Fibroblast of lung (primary cell): ENCODE measurements around the gene AKAP3. TPM values are rescaled to one million over a fixed set of nuclear protein-coding genes. Genes with fewer than 3 reads are reported as not detected.

Source experiments
- DNase-seq, 2 donors: peaks; one replicate each; pipeline versions ENCODE4 v3.0.0 to v3.0.0-alpha.2; 2010; ENCODE audit warnings: low read depth in 2 of 2
- H2AFZ ChIP-seq: 2 replicates; pipeline ENCODE4 v1.5.1; 2012; ENCODE audit warnings: low read length, control low read depth, inconsistent platforms
- H3K27ac ChIP-seq: 2 replicates; pipeline ENCODE4 v1.5.1; 2011; ENCODE audit warnings: low read length, control low read depth; ENCODE audit not compliant: insufficient read depth
- H3K27me3 ChIP-seq: 2 replicates; pipeline ENCODE4 v1.5.1; 2011; ENCODE audit warnings: mild to moderate bottlenecking, low read length; ENCODE audit not compliant: control insufficient read depth, insufficient read depth
- H3K36me3 ChIP-seq: 2 replicates; pipeline ENCODE4 v1.5.1; 2011; ENCODE audit warnings: low read length; ENCODE audit not compliant: control insufficient read depth, insufficient read depth
- H3K4me1 ChIP-seq: 2 replicates; pipeline ENCODE4 v1.5.1; 2011; ENCODE audit warnings: low read length; ENCODE audit not compliant: control insufficient read depth, insufficient read depth; ENCODE audit errors: extremely low read depth
- H3K4me2 ChIP-seq: 2 replicates; pipeline ENCODE4 v1.5.1; 2011; ENCODE audit warnings: low read length, control low read depth; ENCODE audit not compliant: insufficient read depth; ENCODE audit errors: extremely low read depth
- H3K4me3 ChIP-seq, 4 experiments: fragments of 200-600 bp in 1 of 4; sonication (generic) in 1 of 4; replicated peaks in 1 of 4; 2 replicates each; pipeline ENCODE4 v1.5.1; 2011 to 2016; ENCODE audit warnings: low read length in 4 of 4, low read depth in 3 of 4, mild to moderate bottlenecking in 3 of 4, control low read depth in 2 of 4, inconsistent platforms in 1 of 4, mixed read lengths in 1 of 4; ENCODE audit not compliant: insufficient read depth in 1 of 4; ENCODE audit errors: control extremely low read depth in 1 of 4
- H3K79me2 ChIP-seq: 2 replicates; pipeline ENCODE4 v1.5.1; 2012; ENCODE audit warnings: mild to moderate bottlenecking, low read length, inconsistent platforms; ENCODE audit not compliant: control insufficient read depth, insufficient read depth
- H3K9ac ChIP-seq: 2 replicates; pipeline ENCODE4 v1.5.1; 2011; ENCODE audit warnings: mild to moderate bottlenecking, low read length, control low read depth; ENCODE audit not compliant: insufficient read depth
- H3K9me3 ChIP-seq: 2 replicates; pipeline ENCODE4 v1.5.1; 2012; ENCODE audit warnings: low read depth, low read length; ENCODE audit not compliant: control insufficient read depth, insufficient read depth
- H4K20me1 ChIP-seq: 2 replicates; pipeline ENCODE4 v1.5.1; 2011; ENCODE audit warnings: low read length; ENCODE audit not compliant: control insufficient read depth, insufficient read depth; ENCODE audit errors: extremely low read depth
- EZH2 ChIP-seq: IDR thresholded peaks from 2 replicates; pipeline ENCODE4 v1.5.1; 2012; ENCODE audit warnings: low read length, control low read depth, mild to moderate bottlenecking; ENCODE audit errors: missing control alignments
- polyA plus RNA-seq, 2 donors: library from polyadenylated mRNA; depleted of rRNA in 1 of 2; stranded (reverse) in 1 of 2; unstranded in 1 of 2; fragments of >200 nt; gene quantifications; 2 replicates each; pipeline ENCODE4 v1.2.1, GENCODE V29; 2011 to 2012; ENCODE audit warnings: missing spikeins in 1 of 2
- total RNA-seq: library from RNA; depleted of rRNA; stranded (reverse); fragments of >200 nt; gene quantifications from 2 replicates; pipeline ENCODE4 v1.2.1, GENCODE V29; 2014
- TF ChIP-seq, protein P1 (sequence below), 2 donors: IDR thresholded peaks in 1 of 2; conservative IDR thresholded peaks in 1 of 2; 1 replicate in 1 of 2; 2 replicates in 1 of 2; pipeline ENCODE4 v1.5.1; 2011 to 2012; ENCODE audit warnings: low read length in 2 of 2, control low read depth in 1 of 2, inconsistent platforms in 1 of 2, low read depth in 1 of 2, mild to moderate bottlenecking in 1 of 2

AKAP3 gene
- total and polyA plus RNA-seq, 2 donors (not counting 1 experiment from before 2014, with no cell fraction given), result 1.1 to 2.8 TPM

DNA sequence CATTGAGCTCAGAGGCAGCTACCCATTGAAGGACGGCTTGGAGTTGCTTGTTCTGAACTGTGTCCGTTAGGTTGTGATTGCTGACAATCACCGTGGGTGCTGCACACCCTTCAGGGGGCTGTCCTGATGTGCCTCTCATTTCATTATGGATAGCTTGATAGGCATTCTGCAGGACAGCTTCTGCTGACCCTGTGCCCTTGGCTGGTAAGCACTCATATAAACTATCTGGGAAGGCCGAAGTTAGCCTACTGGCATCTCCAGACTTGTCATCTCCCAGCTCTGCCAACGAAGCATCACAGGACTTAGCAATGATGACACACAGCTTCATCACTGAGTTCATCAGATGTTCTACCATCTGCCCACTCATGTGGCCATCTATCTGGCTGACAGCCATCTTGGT lies 22.3 kb downstream of the AKAP3 start:
- no peak overlapping the region for H2AFZ ChIP-seq
- H3K9me3 ChIP-seq, result no peaks in the 10 kb centered on the region
- no peaks in the 10 kb centered on the region for H4K20me1 ChIP-seq
- no peaks in the 10 kb centered on the region for H3K4me1 ChIP-seq
- H3K9ac ChIP-seq, result no peak overlapping the region
- no peaks in the 10 kb centered on the region for H3K27me3 ChIP-seq
- no peaks in the 10 kb centered on the region for H3K36me3 ChIP-seq
- no peak overlapping the region for H3K4me2 ChIP-seq
- no peak for TF ChIP-seq EZH2
- TF ChIP-seq, protein P1, sequence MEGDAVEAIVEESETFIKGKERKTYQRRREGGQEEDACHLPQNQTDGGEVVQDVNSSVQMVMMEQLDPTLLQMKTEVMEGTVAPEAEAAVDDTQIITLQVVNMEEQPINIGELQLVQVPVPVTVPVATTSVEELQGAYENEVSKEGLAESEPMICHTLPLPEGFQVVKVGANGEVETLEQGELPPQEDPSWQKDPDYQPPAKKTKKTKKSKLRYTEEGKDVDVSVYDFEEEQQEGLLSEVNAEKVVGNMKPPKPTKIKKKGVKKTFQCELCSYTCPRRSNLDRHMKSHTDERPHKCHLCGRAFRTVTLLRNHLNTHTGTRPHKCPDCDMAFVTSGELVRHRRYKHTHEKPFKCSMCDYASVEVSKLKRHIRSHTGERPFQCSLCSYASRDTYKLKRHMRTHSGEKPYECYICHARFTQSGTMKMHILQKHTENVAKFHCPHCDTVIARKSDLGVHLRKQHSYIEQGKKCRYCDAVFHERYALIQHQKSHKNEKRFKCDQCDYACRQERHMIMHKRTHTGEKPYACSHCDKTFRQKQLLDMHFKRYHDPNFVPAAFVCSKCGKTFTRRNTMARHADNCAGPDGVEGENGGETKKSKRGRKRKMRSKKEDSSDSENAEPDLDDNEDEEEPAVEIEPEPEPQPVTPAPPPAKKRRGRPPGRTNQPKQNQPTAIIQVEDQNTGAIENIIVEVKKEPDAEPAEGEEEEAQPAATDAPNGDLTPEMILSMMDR (conservative IDR thresholded peaks at IDR 0.05 in 1 of 2, IDR thresholded peaks at IDR 0.05 in 1 of 2; ENCODE audit: low read depth in 1 of 2, low read length in 2 of 2), result no peak
- H3K4me3 ChIP-seq, result no peak overlapping the region
- DNase-seq, result no peak
- H3K27ac ChIP-seq, result no peak overlapping the region
- H3K79me2 ChIP-seq, result no peaks in the 10 kb centered on the region

DNA sequence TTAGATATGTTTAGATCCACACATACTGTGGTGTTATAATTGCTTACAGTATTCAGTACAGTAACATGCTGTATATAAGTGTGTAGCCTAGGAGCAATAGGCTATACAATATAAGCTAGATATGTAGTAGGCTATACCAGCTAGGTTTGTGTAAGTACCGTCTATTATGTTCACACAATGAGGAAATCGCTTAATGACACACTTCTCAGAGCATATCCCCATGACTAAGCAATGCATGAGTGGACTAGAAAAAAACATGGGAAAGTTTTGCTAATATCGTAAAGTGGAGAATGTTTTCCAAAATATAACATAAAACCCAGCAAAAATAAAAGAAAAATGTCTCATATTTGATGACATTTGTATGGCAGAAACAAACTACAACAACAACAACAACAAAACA lies 27.3 kb downstream of the AKAP3 start:
- TF ChIP-seq EZH2, result no peak
- TF ChIP-seq, protein P1 (conservative IDR thresholded peaks at IDR 0.05 in 1 of 2, IDR thresholded peaks at IDR 0.05 in 1 of 2; ENCODE audit: low read depth in 1 of 2, low read length in 2 of 2), result no peak
- H3K27me3 ChIP-seq, result no peaks in the 10 kb centered on the region
- no peaks in the 10 kb centered on the region for H3K79me2 ChIP-seq

DNA sequence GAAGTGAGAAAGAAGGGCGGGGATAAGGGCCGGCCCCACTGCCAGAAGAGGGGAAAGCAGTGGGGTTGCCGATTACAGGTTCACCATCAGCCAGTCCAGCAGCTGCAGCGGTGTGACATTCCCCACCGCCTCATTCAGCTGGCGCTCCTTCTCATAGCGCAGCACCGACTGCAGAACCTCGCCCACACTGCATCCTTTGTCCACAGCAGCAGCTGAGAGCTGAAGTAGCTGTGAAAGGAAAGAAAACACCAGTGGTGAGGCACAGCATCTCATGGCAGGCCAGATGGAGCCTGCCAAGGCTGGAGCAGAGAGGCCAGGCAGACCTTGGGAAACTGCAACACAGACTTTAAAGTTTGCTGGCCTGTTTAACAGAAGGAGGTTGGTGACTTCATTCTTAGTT lies 33.2 kb downstream of the AKAP3 start:
- Histone ChIP-seq H3K36me3 (no peaks in the 10 kb centered on the region), H3K4me3 (no peak overlapping the region), H4K20me1 (no peaks in the 10 kb centered on the region), H3K9me3 (no peaks in the 10 kb centered on the region), H3K4me1 (no peaks in the 10 kb centered on the region), H3K79me2 (no peaks in the 10 kb centered on the region), H2AFZ (no peak overlapping the region), H3K27ac (no peak overlapping the region), H3K9ac (no peak overlapping the region), H3K27me3 (no peaks in the 10 kb centered on the region), H3K4me2 (no peak overlapping the region)
- DNase-seq, result no peak
- TF ChIP-seq, protein P1 (conservative IDR thresholded peaks at IDR 0.05 in 1 of 2, IDR thresholded peaks at IDR 0.05 in 1 of 2; ENCODE audit: low read depth in 1 of 2, low read length in 2 of 2), result no peak
- TF ChIP-seq EZH2, result no peak

More for the DNA sequence above, 27.3 kb downstream of the AKAP3 start:
- H3K36me3 ChIP-seq, result no peaks in the 10 kb centered on the region
- no peak overlapping the region for H3K4me3 ChIP-seq
- H3K27ac ChIP-seq, result no peak overlapping the region
- no peak overlapping the region for H3K4me2 ChIP-seq
- no peak overlapping the region for H2AFZ ChIP-seq
- no peak overlapping the region for H3K9ac ChIP-seq
- DNase-seq, result no peak
- no peaks in the 10 kb centered on the region for H3K4me1 ChIP-seq
- no peaks in the 10 kb centered on the region for H3K9me3 ChIP-seq
- no peaks in the 10 kb centered on the region for H4K20me1 ChIP-seq
